GM23248 (cell line): ENCODE measurements around the gene OR13F1. TPM values are rescaled to one million over a fixed set of nuclear protein-coding genes. Genes with fewer than 3 reads are reported as not detected.

Source experiments
- DNase-seq: peaks from one replicate; pipeline ENCODE4 v3.0.0-alpha.2; 2015
- H2AFZ ChIP-seq: fragments of 200-600 bp; sonication (generic); 2 replicates; pipeline ENCODE4 v1.6.1; 2016; ENCODE audit warnings: antibody characterized with exemption
- H3F3A ChIP-seq: fragments of 200-600 bp; sonication (generic); 2 replicates; pipeline ENCODE4 v1.6.1; 2016; ENCODE audit warnings: mild to moderate bottlenecking, antibody characterized with exemption, mixed run types; ENCODE audit not compliant: insufficient read depth
- H3K27ac ChIP-seq: fragments of 200-600 bp; sonication (generic); 2 replicates; pipeline ENCODE4 v1.5.1; 2016; ENCODE audit warnings: mild to moderate bottlenecking
- H3K27me3 ChIP-seq: fragments of 200-600 bp; sonication (generic); replicated peaks from 2 replicates; pipeline ENCODE4 v1.6.1; 2016; ENCODE audit warnings: mild to moderate bottlenecking; ENCODE audit not compliant: insufficient read depth
- H3K36me3 ChIP-seq: fragments of 200-600 bp; sonication (generic); 2 replicates; pipeline ENCODE4 v1.6.1; 2016; ENCODE audit warnings: low read depth, mild to moderate bottlenecking
- H3K4me1 ChIP-seq: fragments of 200-600 bp; sonication (generic); 2 replicates; pipeline ENCODE4 v1.6.1; 2016; ENCODE audit warnings: mild to moderate bottlenecking; ENCODE audit not compliant: insufficient read depth
- H3K4me2 ChIP-seq: fragments of 200-600 bp; sonication (generic); one replicate; pipeline ENCODE4 v1.6.1; 2016; ENCODE audit warnings: mild to moderate bottlenecking; ENCODE audit not compliant: unreplicated experiment
- H3K4me3 ChIP-seq: fragments of 200-600 bp; sonication (generic); 2 replicates; pipeline ENCODE4 v1.5.1; 2016; ENCODE audit warnings: mild to moderate bottlenecking
- H3K79me2 ChIP-seq: fragments of 200-600 bp; sonication (generic); 2 replicates; pipeline ENCODE4 v1.6.1; 2016; ENCODE audit warnings: mild to moderate bottlenecking; ENCODE audit not compliant: insufficient read depth
- H3K9ac ChIP-seq: fragments of 200-600 bp; sonication (generic); 2 replicates; pipeline ENCODE4 v1.6.1; 2016; ENCODE audit warnings: mild to moderate bottlenecking
- H3K9me2 ChIP-seq: fragments of 200-600 bp; sonication (generic); 2 replicates; pipeline ENCODE4 v1.6.1; 2016; ENCODE audit warnings: mixed run types, mild to moderate bottlenecking, moderate library complexity; ENCODE audit not compliant: insufficient read depth
- H3K9me3 ChIP-seq: fragments of 200-600 bp; sonication (generic); one replicate; pipeline ENCODE4 v1.6.1; 2017; ENCODE audit warnings: low read depth
- H4K20me1 ChIP-seq: fragments of 200-600 bp; sonication (generic); 2 replicates; pipeline ENCODE4 v1.6.0; 2016; ENCODE audit not compliant: insufficient read depth
- EZH2 ChIP-seq: fragments of 200-600 bp; sonication (generic); IDR thresholded peaks from 2 replicates; pipeline ENCODE4 v1.6.1; 2018; ENCODE audit warnings: antibody characterized with exemption, mild to moderate bottlenecking; ENCODE audit not compliant: insufficient read depth, poor library complexity, severe bottlenecking
- EZH2phosphoT487 ChIP-seq: fragments of 200-600 bp; sonication (generic); IDR thresholded peaks from 2 replicates; pipeline ENCODE4 v1.6.1; 2018; ENCODE audit warnings: antibody characterized with exemption, moderate library complexity, mild to moderate bottlenecking, low read depth; ENCODE audit not compliant: insufficient read depth
- WGBS, 2 experiments: methylation state at CpG; one replicate each; pipeline ENCODE4 v1.1.6; 2015 to 2017; ENCODE audit warnings: low lambda C conversion rate in 2 of 2, low coverage in 1 of 2; ENCODE audit errors: missing lambda C conversion rate in 2 of 2; 5-methylcytosine and 5-hydroxymethylcytosine counted together
- in situ Hi-C: fragments of 300-500 bp; cut with MboI; formaldehyde crosslinking; loops from 2 replicates; pipeline ENCODE4 v1.15.0; 2020
- polyA plus RNA-seq: library from polyadenylated mRNA; unstranded; fragments of >200 nt; fragmentation: Nextera tagmentation; extraction: Ambion mirVana; gene quantifications from 2 replicates; pipeline ENCODE4 v1.2.1, GENCODE V29; 2016
- total RNA-seq: library from RNA; depleted of rRNA; stranded (reverse); fragments of >200 nt; shearing (Covaris generic); gene quantifications from 2 replicates; pipeline ENCODE4 v1.2.3, GENCODE V29; 2014; rRNA removed

OR13F1 gene
- total and polyA plus RNA-seq, 2 experiments from 2014 or later, result not detected

- no peak for TF ChIP-seq EZH2phosphoT487
- no peaks in the 10 kb centered on the region for H3K4me1 ChIP-seq
- no peaks in the 10 kb centered on the region for H3K9me2 ChIP-seq
- H3K9ac ChIP-seq, result no peak within 1 kb of the TSS
- H3K27ac ChIP-seq, result no peak within 1 kb of the TSS
- no peaks in the 10 kb centered on the region for H3K36me3 ChIP-seq
- H3K4me2 ChIP-seq, result no peak within 1 kb of the TSS
- H3F3A ChIP-seq, result no peaks in the 10 kb centered on the region
- no peaks in the 10 kb centered on the region for H3K9me3 ChIP-seq
- H4K20me1 ChIP-seq, result no peaks in the 10 kb centered on the region
- no peak within 1 kb of the TSS for H2AFZ ChIP-seq
- H3K27me3 ChIP-seq, result no peaks in the 10 kb centered on the region
- H3K79me2 ChIP-seq, result no peaks in the 10 kb centered on the region
- no peak within 1 kb of the TSS for H3K4me3 ChIP-seq
- in situ Hi-C loops, result no loop called here
- DNase-seq, result no peak
These were observed 23.0 kb downstream of the OR13F1 start, which contains the start of gene OR13C4 for GRCh38 chr9:104527109-104527508. Gene OR13C4, minus strand, starts transcription at chr9:104527209. Its CDS starts 0 bp downstream, at chr9:104527209.

- no peaks in the 10 kb centered on the region for H3K9me2 ChIP-seq
- H3K4me1 ChIP-seq, result no peaks in the 10 kb centered on the region
- H3K27ac ChIP-seq, result no peak within 1 kb of the TSS
- in situ Hi-C loops, result no loop called here
- H2AFZ ChIP-seq, result no peak within 1 kb of the TSS
- no peaks in the 10 kb centered on the region for H3K36me3 ChIP-seq
- TF ChIP-seq EZH2phosphoT487, result no peak
- TF ChIP-seq EZH2, result no peak
- no peak within 1 kb of the TSS for H3K4me2 ChIP-seq
- no peaks in the 10 kb centered on the region for H3K9me3 ChIP-seq
- H4K20me1 ChIP-seq, result no peaks in the 10 kb centered on the region
- 66 to 67% methylated on average over 5 of the region's 5 CpGs for WGBS, 2 experiments
- H3K27me3 ChIP-seq, result no peaks in the 10 kb centered on the region
- H3F3A ChIP-seq, result no peaks in the 10 kb centered on the region
- DNase-seq, result no peak
- H3K4me3 ChIP-seq, result no peak within 1 kb of the TSS
- no peaks in the 10 kb centered on the region for H3K79me2 ChIP-seq
- H3K9ac ChIP-seq, result no peak within 1 kb of the TSS
These were observed 32.7 kb downstream of the OR13F1 start, which contains the start of gene OR13C3 for GRCh38 chr9:104536756-104537155. Gene OR13C3, minus strand, starts transcription at chr9:104536856. Its CDS starts 133 bp downstream, at chr9:104536723.

GRCh38 chr9:104539275-104539674, 35.2 kb downstream of the OR13F1 start:
- no peak for DNase-seq
- H3K27ac ChIP-seq, result no peak overlapping the region
- H3K9me3 ChIP-seq, result no peaks in the 10 kb centered on the region
- H3K9me2 ChIP-seq, result no peaks in the 10 kb centered on the region
- H3K9ac ChIP-seq, result no peak overlapping the region
- TF ChIP-seq EZH2phosphoT487, result no peak
- no peak for TF ChIP-seq EZH2
- in situ Hi-C loops, result no loop called here
- 10 to 19% methylated on average over 1 of the region's 1 CpG for WGBS, 2 experiments
- no peaks in the 10 kb centered on the region for H3K36me3 ChIP-seq
- H3F3A ChIP-seq, result no peaks in the 10 kb centered on the region
- no peaks in the 10 kb centered on the region for H4K20me1 ChIP-seq
- H3K79me2 ChIP-seq, result no peaks in the 10 kb centered on the region
- H3K4me2 ChIP-seq, result no peak overlapping the region
- H3K4me1 ChIP-seq, result no peaks in the 10 kb centered on the region
- no peak overlapping the region for H2AFZ ChIP-seq
- H3K27me3 ChIP-seq, result no peaks in the 10 kb centered on the region
- H3K4me3 ChIP-seq, result no peak overlapping the region

GRCh38 chr9:104544644-104545043, 40.6 kb downstream of the OR13F1 start:
- no peak overlapping the region for H3K9ac ChIP-seq
- no peaks in the 10 kb centered on the region for H4K20me1 ChIP-seq
- no peak overlapping the region for H3K4me3 ChIP-seq
- in situ Hi-C loops, result no loop called here
- H3K9me2 ChIP-seq, result no peaks in the 10 kb centered on the region
- H3K4me1 ChIP-seq, result no peaks in the 10 kb centered on the region
- H3F3A ChIP-seq, result no peaks in the 10 kb centered on the region
- H2AFZ ChIP-seq, result no peak overlapping the region
- no peaks in the 10 kb centered on the region for H3K36me3 ChIP-seq
- no peaks in the 10 kb centered on the region for H3K27me3 ChIP-seq
- TF ChIP-seq EZH2, result no peak
- TF ChIP-seq EZH2phosphoT487, result no peak
- H3K79me2 ChIP-seq, result no peaks in the 10 kb centered on the region
- no peak overlapping the region for H3K27ac ChIP-seq
- H3K4me2 ChIP-seq, result no peak overlapping the region
- H3K9me3 ChIP-seq, result no peaks in the 10 kb centered on the region
- WGBS, 2 experiments, result 62 to 68% methylated on average over 4 of the region's 4 CpGs
- no peak for DNase-seq

GRCh38 chr9:104553261-104553660, 49.2 kb downstream of the OR13F1 start:
- H3K79me2 ChIP-seq, result no peaks in the 10 kb centered on the region
- DNase-seq, result peak; percentile 10
- no peaks in the 10 kb centered on the region for H3F3A ChIP-seq
- H3K9me3 ChIP-seq, result no peaks in the 10 kb centered on the region
- in situ Hi-C loops, result no loop called here
- no peaks in the 10 kb centered on the region for H3K36me3 ChIP-seq
- H3K4me2 ChIP-seq, result no peak overlapping the region
- H3K27ac ChIP-seq, result no peak overlapping the region
- H2AFZ ChIP-seq, result no peak overlapping the region
- TF ChIP-seq EZH2 (no peak), EZH2phosphoT487 (no peak)
- 0% methylated on average over 1 of the region's 1 CpG for WGBS, 2 experiments
- H3K4me3 ChIP-seq, result no peak overlapping the region
- H4K20me1 ChIP-seq, result no peaks in the 10 kb centered on the region
- no peaks in the 10 kb centered on the region for H3K9me2 ChIP-seq
- H3K4me1 ChIP-seq, result no peaks in the 10 kb centered on the region
- H3K9ac ChIP-seq, result no peak overlapping the region
- no peaks in the 10 kb centered on the region for H3K27me3 ChIP-seq

Other genes with a start within 250 kb of the OR13F1 start
- not detected in 2 replicates for gene OR13C4, start 22.9 kb downstream of the OR13F1 start, total RNA-seq
- not detected in 2 replicates for gene OR13C4, start 22.9 kb downstream of the OR13F1 start, polyA plus RNA-seq
- gene OR13C3, start 32.6 kb downstream of the OR13F1 start, total RNA-seq, result not detected in 2 replicates
- not detected in 2 replicates for gene OR13C3, start 32.6 kb downstream of the OR13F1 start, polyA plus RNA-seq
- not detected in 2 replicates for gene OR13C8, start 64.9 kb downstream of the OR13F1 start, total RNA-seq
- gene OR13C8, start 64.9 kb downstream of the OR13F1 start, polyA plus RNA-seq, result not detected in 2 replicates
- not detected in 2 replicates for gene OR13C5, start 95.2 kb downstream of the OR13F1 start, total RNA-seq
- not detected in 2 replicates for gene OR13C5, start 95.2 kb downstream of the OR13F1 start, polyA plus RNA-seq
- not detected in 2 replicates for gene OR13C2, start 101.4 kb downstream of the OR13F1 start, total RNA-seq
- gene OR13C2, start 101.4 kb downstream of the OR13F1 start, polyA plus RNA-seq, result not detected in 2 replicates
- not detected in 2 replicates for gene OR13C9, start 113.9 kb downstream of the OR13F1 start, total RNA-seq
- gene OR13C9, start 113.9 kb downstream of the OR13F1 start, polyA plus RNA-seq, result not detected in 2 replicates
- gene OR13D1, start 190.3 kb downstream of the OR13F1 start, total RNA-seq, result not detected in 2 replicates
- gene OR13D1, start 190.3 kb downstream of the OR13F1 start, polyA plus RNA-seq, result not detected in 2 replicates
- 52.6 and 55.3 TPM in 2 replicates for gene NIPSNAP3A, start 243.4 kb downstream of the OR13F1 start, total RNA-seq
- 64.2 and 66.2 TPM in 2 replicates for gene NIPSNAP3A, start 243.4 kb downstream of the OR13F1 start, polyA plus RNA-seq